Measurements from ENCODE around the gene ZNF385B. TPM values are rescaled to one million over a fixed set of nuclear protein-coding genes. Genes with fewer than 3 reads are reported as not detected.

Gene ZNF385B
- total and polyA plus RNA-seq, 9 of the 15 experiments (the other 6 are each of a cell fraction or from before 2014, with no cell fraction given), result 0.50 TPM; not detected in 8

GRCh38 chr2:179657068-179657595, 204.3 kb downstream of the ZNF385B start:
- Histone ChIP-seq H3K9me1 (ENCODE audit: control insufficient read depth, insufficient read depth, low read length) (no peaks in the 10 kb centered on the region), H3K27me3 (ENCODE audit: control insufficient read depth in 2 of 2, insufficient read depth in 2 of 2, low read length in 2 of 2) (no peaks in the 10 kb centered on the region), H3K27ac (ENCODE audit: extremely low read depth, low read depth, low read length) (no peak overlapping the region), H4K20me1 (replicated peaks; ENCODE audit: control insufficient read depth, insufficient read depth, low read length) (no peaks in the 10 kb centered on the region), H3K9ac (ENCODE audit: insufficient read depth in 1 of 2, low read depth in 2 of 2, low read length in 2 of 2) (no peak overlapping the region), H3K4me1 (replicated peaks in 1 of 2; ENCODE audit: control insufficient read depth in 2 of 2, insufficient read depth in 2 of 2, low read length in 2 of 2) (no peaks in the 10 kb centered on the region), H3K4me2 (ENCODE audit: insufficient read depth, low read length) (no peak overlapping the region), H3K36me3 (ENCODE audit: control insufficient read depth, insufficient read depth, low read length) (no peaks in the 10 kb centered on the region), H3K79me2 (ENCODE audit: control insufficient read depth, insufficient read depth, low read length) (no peaks in the 10 kb centered on the region), H3K9me3 (replicated peaks; ENCODE audit: control insufficient read depth, insufficient read depth, low read depth, low read length) (no peaks in the 10 kb centered on the region), H3K4me3 (no peak overlapping the region), H2AFZ (ENCODE audit: low read depth, low read length) (no peak overlapping the region)
- in situ Hi-C loops (cut with MboI), result no loop called here
- WGBS (ENCODE audit: insufficient coverage, low coverage, missing lambda C conversion rate), result 2% methylated on average over 6 of the region's 6 CpGs
- no TSS peak for BruUV-seq (replicated peaks)
- ChIA-PET POLR2A (no interaction called here), CTCF (ENCODE audit: low intra/inter-chr PET ratio) (no interaction called here)
- FAIRE-seq (no peak), ATAC-seq (no peak), DNase-seq (ENCODE audit: extremely low read depth in 1 of 4, low spot score in 3 of 4) (no peak)
- TF ChIP-seq, protein P1, sequence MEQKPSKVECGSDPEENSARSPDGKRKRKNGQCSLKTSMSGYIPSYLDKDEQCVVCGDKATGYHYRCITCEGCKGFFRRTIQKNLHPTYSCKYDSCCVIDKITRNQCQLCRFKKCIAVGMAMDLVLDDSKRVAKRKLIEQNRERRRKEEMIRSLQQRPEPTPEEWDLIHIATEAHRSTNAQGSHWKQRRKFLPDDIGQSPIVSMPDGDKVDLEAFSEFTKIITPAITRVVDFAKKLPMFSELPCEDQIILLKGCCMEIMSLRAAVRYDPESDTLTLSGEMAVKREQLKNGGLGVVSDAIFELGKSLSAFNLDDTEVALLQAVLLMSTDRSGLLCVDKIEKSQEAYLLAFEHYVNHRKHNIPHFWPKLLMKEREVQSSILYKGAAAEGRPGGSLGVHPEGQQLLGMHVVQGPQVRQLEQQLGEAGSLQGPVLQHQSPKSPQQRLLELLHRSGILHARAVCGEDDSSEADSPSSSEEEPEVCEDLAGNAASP (IDR thresholded peaks at IDR 0.05), result no peak
- no peak for TF ChIP-seq ZKSCAN3 (CRISPR knock-in tag; IDR thresholded peaks at IDR 0.05)
- no peak for TF ChIP-seq FOXJ3 (CRISPR knock-in tag; IDR thresholded peaks at IDR 0.05)
- TF ChIP-seq POLR3G (IDR thresholded peaks at IDR 0.05; ENCODE audit: extremely low read depth, insufficient read length, insufficient replicate concordance), result no peak
- intact Hi-C loops (cut with micrococcal nuclease), result no loop called here

GRCh38 chr2:179655627-179656026, 205.8 kb downstream of the ZNF385B start:
- no TSS peak for BruUV-seq (replicated peaks)
- Histone ChIP-seq H3K9me3 (replicated peaks; ENCODE audit: control insufficient read depth, insufficient read depth, low read depth, low read length) (no peaks in the 10 kb centered on the region), H3K4me2 (ENCODE audit: insufficient read depth, low read length) (no peak overlapping the region), H3K4me1 (replicated peaks in 1 of 2; ENCODE audit: control insufficient read depth in 2 of 2, insufficient read depth in 2 of 2, low read length in 2 of 2) (no peaks in the 10 kb centered on the region), H3K36me3 (ENCODE audit: control insufficient read depth, insufficient read depth, low read length) (no peaks in the 10 kb centered on the region), H3K27me3 (ENCODE audit: control insufficient read depth in 2 of 2, insufficient read depth in 2 of 2, low read length in 2 of 2) (no peaks in the 10 kb centered on the region), H3K9me1 (ENCODE audit: control insufficient read depth, insufficient read depth, low read length) (no peaks in the 10 kb centered on the region), H4K20me1 (replicated peaks; ENCODE audit: control insufficient read depth, insufficient read depth, low read length) (no peaks in the 10 kb centered on the region), H2AFZ (ENCODE audit: low read depth, low read length) (no peak overlapping the region), H3K4me3 (no peak overlapping the region), H3K27ac (ENCODE audit: extremely low read depth, low read depth, low read length) (no peak overlapping the region), H3K9ac (ENCODE audit: insufficient read depth in 1 of 2, low read depth in 2 of 2, low read length in 2 of 2) (no peak overlapping the region), H3K79me2 (ENCODE audit: control insufficient read depth, insufficient read depth, low read length) (no peaks in the 10 kb centered on the region)
- intact Hi-C loops (cut with micrococcal nuclease), result no loop called here
- ChIA-PET CTCF (ENCODE audit: low intra/inter-chr PET ratio) (no interaction called here), POLR2A (no interaction called here)
- WGBS (ENCODE audit: insufficient coverage, low coverage, missing lambda C conversion rate), result 0% methylated on average over 2 of the region's 2 CpGs
- no peak for FAIRE-seq
- no peak for ATAC-seq
- no peak for DNase-seq (ENCODE audit: extremely low read depth in 1 of 4, low spot score in 3 of 4)
- in situ Hi-C loops (cut with MboI), result no loop called here
- TF ChIP-seq BRD9 (IDR thresholded peaks at IDR 0.05; ENCODE audit: low read depth, partially characterized antibody) (no peak), NCOA1 (IDR thresholded peaks at IDR 0.05; ENCODE audit: low read depth) (no peak), NEUROD1 (IDR thresholded peaks at IDR 0.05; ENCODE audit: borderline replicate concordance, low read depth, low read length, partially characterized antibody) (no peak), CBX3 (IDR thresholded peaks at IDR 0.05; ENCODE audit: borderline replicate concordance in 1 of 2, low read length in 2 of 2) (no peak), SAFB2 (IDR thresholded peaks at IDR 0.05; ENCODE audit: borderline replicate concordance, low read depth, low read length, severe bottlenecking) (no peak), C11orf30 (IDR thresholded peaks at IDR 0.05; ENCODE audit: low read depth) (no peak), ZNF184 (CRISPR knock-in tag; IDR thresholded peaks at IDR 0.05) (no peak), ARHGAP35 (IDR thresholded peaks at IDR 0.05; ENCODE audit: partially characterized antibody) (no peak)
- TF ChIP-seq, protein P2, sequence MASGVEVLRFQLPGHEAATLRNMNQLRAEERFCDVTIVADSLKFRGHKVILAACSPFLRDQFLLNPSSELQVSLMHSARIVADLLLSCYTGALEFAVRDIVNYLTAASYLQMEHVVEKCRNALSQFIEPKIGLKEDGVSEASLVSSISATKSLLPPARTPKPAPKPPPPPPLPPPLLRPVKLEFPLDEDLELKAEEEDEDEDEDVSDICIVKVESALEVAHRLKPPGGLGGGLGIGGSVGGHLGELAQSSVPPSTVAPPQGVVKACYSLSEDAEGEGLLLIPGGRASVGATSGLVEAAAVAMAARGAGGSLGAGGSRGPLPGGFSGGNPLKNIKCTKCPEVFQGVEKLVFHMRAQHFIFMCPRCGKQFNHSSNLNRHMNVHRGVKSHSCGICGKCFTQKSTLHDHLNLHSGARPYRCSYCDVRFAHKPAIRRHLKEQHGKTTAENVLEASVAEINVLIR (CRISPR knock-in tag; IDR thresholded peaks at IDR 0.05), result no peak
- TF ChIP-seq, protein P3, sequence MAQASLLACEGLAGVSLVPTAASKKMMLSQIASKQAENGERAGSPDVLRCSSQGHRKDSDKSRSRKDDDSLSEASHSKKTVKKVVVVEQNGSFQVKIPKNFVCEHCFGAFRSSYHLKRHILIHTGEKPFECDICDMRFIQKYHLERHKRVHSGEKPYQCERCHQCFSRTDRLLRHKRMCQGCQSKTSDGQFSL (CRISPR knock-in tag; IDR thresholded peaks at IDR 0.05), result no peak
- TF ChIP-seq, protein P3 (tag; IDR thresholded peaks at IDR 0.05), result no peak
